DND-41 (cell line): Measurements from ENCODE around the gene SLC38A8.

Experiments used
- ATAC-seq: fragments of 200-7000 bp; cut with Tn5 transposase; 3 replicates; pipeline ENCODE4 v1.9.1; 2021; ENCODE audit warnings: low read depth; ENCODE audit not compliant: insufficient read depth
- DNase-seq: peaks from one replicate; pipeline ENCODE4 v3.0.0-alpha.2; 2020
- H2AFZ ChIP-seq: 2 replicates; pipeline ENCODE4 v1.6.0; 2012; ENCODE audit warnings: low read depth, low read length
- H3K27ac ChIP-seq: 2 replicates; pipeline ENCODE4 v1.5.1; 2012; ENCODE audit warnings: low read length, inconsistent platforms
- H3K27me3 ChIP-seq: fragments of 200-600 bp; sonication (generic); 2 replicates; pipeline ENCODE4 v1.6.0; 2012; ENCODE audit warnings: low read length, mild to moderate bottlenecking, inconsistent platforms; ENCODE audit not compliant: insufficient read depth, poor library complexity
- H3K36me3 ChIP-seq: 2 replicates; pipeline ENCODE4 v1.5.1; 2012; ENCODE audit warnings: low read length, inconsistent platforms; ENCODE audit not compliant: insufficient read depth
- H3K4me1 ChIP-seq: 2 replicates; pipeline ENCODE4 v1.5.1; 2012; ENCODE audit warnings: mild to moderate bottlenecking, low read length; ENCODE audit not compliant: insufficient read depth
- H3K4me2 ChIP-seq: 2 replicates; pipeline ENCODE4 v1.6.0; 2012; ENCODE audit warnings: mild to moderate bottlenecking, moderate library complexity, low read length, inconsistent platforms; ENCODE audit not compliant: insufficient read depth
- H3K4me3 ChIP-seq, 2 experiments: fragments of 200-600 bp in 1 of 2; shearing (Covaris generic) in 1 of 2; 2 replicates each; pipeline ENCODE4 v1.5.1; 2012 to 2016; ENCODE audit warnings: inconsistent platforms in 2 of 2, low read length in 2 of 2, mild to moderate bottlenecking in 2 of 2, low read depth in 1 of 2, moderate library complexity in 1 of 2
- H3K79me2 ChIP-seq: 2 replicates; pipeline ENCODE4 v1.6.0; 2012; ENCODE audit warnings: low read length, inconsistent platforms; ENCODE audit not compliant: insufficient read depth
- H3K9ac ChIP-seq: 2 replicates; pipeline ENCODE4 v1.6.0; 2012; ENCODE audit warnings: low read depth, mild to moderate bottlenecking, inconsistent platforms, low read length, moderate library complexity
- H3K9me3 ChIP-seq: 2 replicates; pipeline ENCODE4 v1.5.1; 2012; ENCODE audit warnings: low read length, moderate library complexity, mild to moderate bottlenecking, inconsistent platforms; ENCODE audit not compliant: insufficient read depth, severe bottlenecking
- H4K20me1 ChIP-seq: 2 replicates; pipeline ENCODE4 v1.6.0; 2012; ENCODE audit warnings: low read length; ENCODE audit not compliant: insufficient read depth
- CTCF ChIP-seq: IDR thresholded peaks from 2 replicates; pipeline ENCODE4 v1.5.1; 2012; ENCODE audit warnings: borderline replicate concordance, low read length, moderate library complexity, mild to moderate bottlenecking; ENCODE audit not compliant: poor library complexity, severe bottlenecking; ENCODE audit errors: extremely low read depth
- EZH2 ChIP-seq: IDR thresholded peaks from 3 replicates; pipeline ENCODE4 v1.6.1; 2012; ENCODE audit warnings: borderline replicate concordance, low read depth, mild to moderate bottlenecking, moderate library complexity, low read length, inconsistent platforms; ENCODE audit not compliant: severe bottlenecking

SLC38A8 gene

GRCh38 chr16:83961591-83961990, 81.0 kb downstream of the SLC38A8 start:
- Histone ChIP-seq H3K27ac (no peak overlapping the region), H3K4me3 (no peak overlapping the region), H3K9me3 (no peaks in the 10 kb centered on the region), H2AFZ (no peak overlapping the region), H3K79me2 (no peaks in the 10 kb centered on the region), H3K4me1 (no peaks in the 10 kb centered on the region), H3K27me3 (no peaks in the 10 kb centered on the region), H4K20me1 (no peaks in the 10 kb centered on the region), H3K9ac (no peak overlapping the region), H3K36me3 (no peaks in the 10 kb centered on the region), H3K4me2 (no peak overlapping the region)
- DNase-seq (no peak), ATAC-seq (no peak)
- no peak for TF ChIP-seq CTCF
- TF ChIP-seq EZH2, result no peak

- H3K9ac ChIP-seq, result no peak overlapping the region
- TF ChIP-seq CTCF (no peak), EZH2 (no peak)
- H3K27ac ChIP-seq, result no peak overlapping the region
- no peaks in the 10 kb centered on the region for H3K27me3 ChIP-seq
- H4K20me1 ChIP-seq, result no peaks in the 10 kb centered on the region
- no peaks in the 10 kb centered on the region for H3K36me3 ChIP-seq
- H2AFZ ChIP-seq, result no peak overlapping the region
- H3K4me3 ChIP-seq, result no peak overlapping the region
- H3K9me3 ChIP-seq, result no peaks in the 10 kb centered on the region
- no peak for ATAC-seq
- H3K4me2 ChIP-seq, result no peak overlapping the region
- H3K4me1 ChIP-seq, result no peaks in the 10 kb centered on the region
- H3K79me2 ChIP-seq, result no peaks in the 10 kb centered on the region
- no peak for DNase-seq
These were observed 81.9 kb downstream of the SLC38A8 start for GRCh38 chr16:83960521-83961249.
